Gastroesophageal sphincter (tissue), 3 donors: ENCODE results near the gene SCFD2.

ENCODE experiments used
- EP300 ChIP-seq: sonication (generic); formaldehyde crosslinking; IDR thresholded peaks from one replicate; pipeline ENCODE4 v1.6.1; 2017; ENCODE audit warnings: antibody characterized with exemption, mild to moderate bottlenecking
- POLR2A ChIP-seq, 2 donors: fragments of 450-650 bp; IDR thresholded peaks; one replicate each; pipeline ENCODE4 v1.6.1; 2017; ENCODE audit warnings: antibody characterized with exemption in 2 of 2, mild to moderate bottlenecking in 2 of 2, moderate library complexity in 1 of 2
- POLR2AphosphoS5 ChIP-seq: sonication (generic); formaldehyde crosslinking; IDR thresholded peaks from one replicate; pipeline ENCODE4 v1.6.1; 2017; ENCODE audit warnings: antibody characterized with exemption
- TF ChIP-seq, protein P1 (sequence below), 4 experiments: fragments of 200-600 bp in 2 of 4; fragments of 450-650 bp in 2 of 4; sonication (generic) in 1 of 4; IDR thresholded peaks; one replicate each; pipeline ENCODE4 v1.5.1; 2017 to 2019; ENCODE audit warnings: antibody characterized with exemption in 4 of 4, mild to moderate bottlenecking in 2 of 4, moderate library complexity in 2 of 4

DNA sequence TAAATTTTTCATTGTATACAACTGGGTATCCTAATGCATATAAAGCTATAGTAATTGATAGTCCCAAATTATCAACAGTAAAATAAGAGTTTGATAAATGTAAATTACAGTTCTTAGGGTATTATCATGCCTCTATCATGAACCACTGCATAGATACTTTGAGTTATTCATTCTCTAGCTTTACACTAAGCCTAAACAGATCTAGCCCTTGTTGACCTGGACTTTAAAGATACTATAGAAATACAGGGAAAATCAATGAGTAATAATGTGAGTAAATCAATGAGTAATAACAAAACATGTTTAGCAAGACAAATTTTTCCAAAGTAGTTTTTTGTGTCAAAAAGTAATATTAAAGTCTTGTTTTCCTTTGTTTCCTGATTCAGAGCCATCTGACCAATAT is 228.4 kb downstream of the SCFD2 start:
- no peak for TF ChIP-seq POLR2A (IDR thresholded peaks at IDR 0.05)
- TF ChIP-seq, protein P1, sequence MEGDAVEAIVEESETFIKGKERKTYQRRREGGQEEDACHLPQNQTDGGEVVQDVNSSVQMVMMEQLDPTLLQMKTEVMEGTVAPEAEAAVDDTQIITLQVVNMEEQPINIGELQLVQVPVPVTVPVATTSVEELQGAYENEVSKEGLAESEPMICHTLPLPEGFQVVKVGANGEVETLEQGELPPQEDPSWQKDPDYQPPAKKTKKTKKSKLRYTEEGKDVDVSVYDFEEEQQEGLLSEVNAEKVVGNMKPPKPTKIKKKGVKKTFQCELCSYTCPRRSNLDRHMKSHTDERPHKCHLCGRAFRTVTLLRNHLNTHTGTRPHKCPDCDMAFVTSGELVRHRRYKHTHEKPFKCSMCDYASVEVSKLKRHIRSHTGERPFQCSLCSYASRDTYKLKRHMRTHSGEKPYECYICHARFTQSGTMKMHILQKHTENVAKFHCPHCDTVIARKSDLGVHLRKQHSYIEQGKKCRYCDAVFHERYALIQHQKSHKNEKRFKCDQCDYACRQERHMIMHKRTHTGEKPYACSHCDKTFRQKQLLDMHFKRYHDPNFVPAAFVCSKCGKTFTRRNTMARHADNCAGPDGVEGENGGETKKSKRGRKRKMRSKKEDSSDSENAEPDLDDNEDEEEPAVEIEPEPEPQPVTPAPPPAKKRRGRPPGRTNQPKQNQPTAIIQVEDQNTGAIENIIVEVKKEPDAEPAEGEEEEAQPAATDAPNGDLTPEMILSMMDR (IDR thresholded peaks at IDR 0.05): no peak
- no peak for TF ChIP-seq EP300
- no peak for TF ChIP-seq POLR2AphosphoS5
